Loucy (cell line): ENCODE data around the gene MED29.
A peak's percentile ranks its signal among the peaks of the same experiment; 100 is the strongest.

Experiments used
- CTCF ChIP-seq: fragments of 200-600 bp; sonication (generic); conservative IDR thresholded peaks from 2 replicates; pipeline ENCODE4 v1.5.1; 2014; ENCODE audit warnings: mild to moderate bottlenecking, antibody characterized with exemption, low read length
- EZH2phosphoT487 ChIP-seq: fragments of 200-600 bp; IDR thresholded peaks from 2 replicates; pipeline ENCODE4 v1.6.1; 2018; ENCODE audit warnings: antibody characterized with exemption, mild to moderate bottlenecking, moderate library complexity, borderline replicate concordance

DNA sequence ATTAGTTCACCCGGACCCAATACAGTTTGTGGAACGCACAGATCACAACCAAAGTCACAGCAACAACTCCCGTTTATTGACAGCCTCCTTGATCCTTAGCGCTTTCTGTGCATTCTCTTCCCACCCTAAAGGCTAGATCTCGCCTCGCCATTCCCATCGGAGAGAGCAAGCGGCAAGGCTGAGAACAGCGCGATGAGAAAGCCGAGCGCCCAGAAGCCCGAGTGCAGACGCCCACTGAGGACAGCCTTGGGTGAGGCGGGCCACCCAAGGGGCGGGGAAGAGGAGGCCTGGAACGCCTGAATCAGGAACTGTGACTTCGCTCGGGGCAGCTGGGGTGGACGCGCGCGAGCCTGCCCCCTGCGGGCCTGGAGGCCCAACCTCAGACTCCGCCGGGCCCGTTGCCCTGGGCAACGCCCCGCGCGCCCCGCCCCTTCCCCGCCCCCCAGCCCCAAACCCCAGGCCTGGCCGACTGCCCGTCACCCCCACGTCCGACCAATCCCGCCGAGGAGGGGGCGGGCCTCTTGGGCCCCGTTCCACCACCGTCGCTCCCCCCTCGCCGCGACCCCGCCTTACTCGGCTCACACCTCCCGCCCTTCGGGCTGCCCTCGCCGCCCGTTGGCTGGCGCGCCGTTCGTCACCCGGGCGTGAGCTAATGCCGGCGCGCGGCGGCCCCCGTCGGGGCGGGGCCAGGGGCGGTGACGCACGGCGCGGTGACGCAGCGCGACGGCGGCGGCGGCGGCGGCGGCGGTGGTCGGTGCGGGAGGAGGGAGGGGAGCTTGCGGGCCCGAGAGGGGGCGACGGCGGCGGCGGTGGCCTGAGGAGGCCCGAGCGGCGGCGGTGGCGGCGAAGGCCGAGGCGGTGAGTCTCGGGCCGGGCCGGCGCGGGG, 49.2 kb upstream of the MED29 start, which contains the start of gene SAMD4B:
- TF ChIP-seq CTCF (peak; percentile 54), EZH2phosphoT487 (no peak)
